Activated CD4-positive, alpha-beta T cell treated with anti-CD3 and anti-CD28 coated beads, Interleukin-2, amount 10 ng/mL, durations not matched to agents 24 days and 14 days (primary cell): ENCODE data around the gene CES2. TPM values are rescaled to one million over a fixed set of nuclear protein-coding genes. Genes with fewer than 3 reads are reported as not detected.

Experiments used
- DNase-seq: peaks from one replicate; pipeline ENCODE4 v3.0.0; 2022
- H3K27ac Mint-ChIP-seq: one replicate; pipeline ENCODE4 v1.8.0; 2022; ENCODE audit warnings: mild to moderate bottlenecking, mixed read lengths
- H3K27me3 Mint-ChIP-seq: one replicate; pipeline ENCODE4 v1.8.0; 2022; ENCODE audit warnings: mixed read lengths
- H3K36me3 Mint-ChIP-seq: one replicate; pipeline ENCODE4 v1.8.0; 2022; ENCODE audit warnings: low read depth, mild to moderate bottlenecking, mixed read lengths
- H3K4me1 Mint-ChIP-seq: one replicate; pipeline ENCODE4 v1.8.0; 2021; ENCODE audit warnings: mixed read lengths
- H3K4me3 Mint-ChIP-seq: one replicate; pipeline ENCODE4 v1.8.0; 2022; ENCODE audit warnings: mild to moderate bottlenecking, moderate library complexity, mixed read lengths
- H3K9me3 Mint-ChIP-seq: one replicate; pipeline ENCODE4 v1.8.0; 2021; ENCODE audit warnings: mixed read lengths
- intact Hi-C: fragments of 100-400 bp; cut with micrococcal nuclease; formaldehyde crosslinking; loops from one replicate; pipeline ENCODE4 v1.15.1; 2023
- total RNA-seq: library from RNA; stranded (reverse); gene quantifications from 2 replicates; pipeline ENCODE4 v1.2.3, GENCODE V29; 2022

The CES2 gene
- total RNA-seq, 1 donor from 2014 or later = 33.6 TPM

GRCh38 chr16:66898207-66898606, 37.1 kb upstream of the CES2 start:
- H3K27ac Mint-ChIP-seq = no peak overlapping the region
- intact Hi-C loops = no loop called here
- no peaks in the 10 kb centered on the region for H3K9me3 Mint-ChIP-seq
- H3K27me3 Mint-ChIP-seq = no peaks in the 10 kb centered on the region
- no peak for DNase-seq
- H3K4me1 Mint-ChIP-seq = peaks cover 12% of the 10 kb centered on the region
- H3K4me3 Mint-ChIP-seq = no peak overlapping the region
- peaks cover 8% of the 10 kb centered on the region for H3K36me3 Mint-ChIP-seq

GRCh38 chr16:66898933-66899309, 36.4 kb upstream of the CES2 start:
- intact Hi-C loops = no loop called here
- Mint-ChIP-seq H3K9me3 (no peaks in the 10 kb centered on the region), H3K36me3 (peaks cover 8% of the 10 kb centered on the region), H3K27me3 (no peaks in the 10 kb centered on the region), H3K4me3 (no peak overlapping the region), H3K27ac (no peak overlapping the region), H3K4me1 (peaks cover 11% of the 10 kb centered on the region)
- DNase-seq = no peak

- Mint-ChIP-seq H3K4me1 (peaks cover 9% of the 10 kb centered on the region), H3K27ac (no peak overlapping the region), H3K27me3 (no peaks in the 10 kb centered on the region), H3K9me3 (no peaks in the 10 kb centered on the region), H3K36me3 (peaks cover 4% of the 10 kb centered on the region), H3K4me3 (no peak overlapping the region)
- intact Hi-C loops = no loop called here
- no peak for DNase-seq
Measured at GRCh38 chr16:66899310-66899944, 35.9 kb upstream of the CES2 start.

- H3K27me3 Mint-ChIP-seq = no peaks in the 10 kb centered on the region
- no peak for DNase-seq
- H3K4me1 Mint-ChIP-seq = peaks cover 2% of the 10 kb centered on the region
- H3K27ac Mint-ChIP-seq = no peak overlapping the region
- no peak overlapping the region for H3K4me3 Mint-ChIP-seq
- intact Hi-C loops = no loop called here
- no peaks in the 10 kb centered on the region for H3K9me3 Mint-ChIP-seq
- H3K36me3 Mint-ChIP-seq = no peaks in the 10 kb centered on the region
Measured at GRCh38 chr16:66899945-66900710, 35.2 kb upstream of the CES2 start.

GRCh38 chr16:66900721-66901441, 34.4 kb upstream of the CES2 start:
- no peak for DNase-seq
- peaks cover 2% of the 10 kb centered on the region for H3K4me1 Mint-ChIP-seq
- H3K9me3 Mint-ChIP-seq = no peaks in the 10 kb centered on the region
- H3K27me3 Mint-ChIP-seq = no peaks in the 10 kb centered on the region
- no peaks in the 10 kb centered on the region for H3K36me3 Mint-ChIP-seq
- no peak overlapping the region for H3K27ac Mint-ChIP-seq
- no peak overlapping the region for H3K4me3 Mint-ChIP-seq
- intact Hi-C loops = no loop called here

- intact Hi-C loops = no loop called here
- H3K4me3 Mint-ChIP-seq = no peak overlapping the region
- H3K27me3 Mint-ChIP-seq = no peaks in the 10 kb centered on the region
- H3K4me1 Mint-ChIP-seq = peaks cover 7% of the 10 kb centered on the region
- H3K36me3 Mint-ChIP-seq = no peaks in the 10 kb centered on the region
- H3K9me3 Mint-ChIP-seq = no peaks in the 10 kb centered on the region
- no peak for DNase-seq
- H3K27ac Mint-ChIP-seq = no peak overlapping the region
Measured at GRCh38 chr16:66901626-66902025, 33.7 kb upstream of the CES2 start.

- H3K27me3 Mint-ChIP-seq = no peaks in the 10 kb centered on the region
- peaks cover 9% of the 10 kb centered on the region for H3K4me1 Mint-ChIP-seq
- intact Hi-C loops = no loop called here
- no peak overlapping the region for H3K4me3 Mint-ChIP-seq
- no peak overlapping the region for H3K27ac Mint-ChIP-seq
- no peaks in the 10 kb centered on the region for H3K36me3 Mint-ChIP-seq
- no peak for DNase-seq
- no peaks in the 10 kb centered on the region for H3K9me3 Mint-ChIP-seq
Measured at GRCh38 chr16:66902648-66903543, 32.4 kb upstream of the CES2 start.

GRCh38 chr16:66903544-66904427, 31.5 kb upstream of the CES2 start:
- Mint-ChIP-seq H3K27me3 (no peaks in the 10 kb centered on the region), H3K27ac (no peak overlapping the region)
- intact Hi-C loops = no loop called here

GRCh38 chr16:66904428-66904845, 30.9 kb upstream of the CES2 start:
- H3K4me3 Mint-ChIP-seq = no peak overlapping the region
- no peak overlapping the region for H3K27ac Mint-ChIP-seq
- no peaks in the 10 kb centered on the region for H3K27me3 Mint-ChIP-seq
- H3K9me3 Mint-ChIP-seq = no peaks in the 10 kb centered on the region
- no peak for DNase-seq
- intact Hi-C loops = no loop called here
- peaks cover 9% of the 10 kb centered on the region for H3K4me1 Mint-ChIP-seq
- no peaks in the 10 kb centered on the region for H3K36me3 Mint-ChIP-seq

More at GRCh38 chr16:66903544-66904427, 31.5 kb upstream of the CES2 start:
- DNase-seq = no peak
- Mint-ChIP-seq H3K9me3 (no peaks in the 10 kb centered on the region), H3K4me1 (peaks cover 9% of the 10 kb centered on the region), H3K36me3 (no peaks in the 10 kb centered on the region), H3K4me3 (no peak overlapping the region)

GRCh38 chr16:66904846-66905632, 30.3 kb upstream of the CES2 start:
- intact Hi-C loops = no loop called here
- Mint-ChIP-seq H3K4me3 (no peak overlapping the region), H3K9me3 (no peaks in the 10 kb centered on the region)

GRCh38 chr16:66905633-66906539, 29.4 kb upstream of the CES2 start:
- no peaks in the 10 kb centered on the region for H3K27me3 Mint-ChIP-seq
- H3K36me3 Mint-ChIP-seq = no peaks in the 10 kb centered on the region
- H3K4me1 Mint-ChIP-seq = peaks cover 9% of the 10 kb centered on the region
- H3K4me3 Mint-ChIP-seq = no peak overlapping the region
- no peaks in the 10 kb centered on the region for H3K9me3 Mint-ChIP-seq
- DNase-seq = peak; percentile 86
- intact Hi-C loops = no loop called here
- no peak overlapping the region for H3K27ac Mint-ChIP-seq

More at GRCh38 chr16:66904846-66905632, 30.3 kb upstream of the CES2 start:
- no peak overlapping the region for H3K27ac Mint-ChIP-seq
- no peaks in the 10 kb centered on the region for H3K27me3 Mint-ChIP-seq
- no peak for DNase-seq
- no peaks in the 10 kb centered on the region for H3K36me3 Mint-ChIP-seq
- H3K4me1 Mint-ChIP-seq = peaks cover 9% of the 10 kb centered on the region
